GM12873 (cell line): ENCODE data around the gene TOB1.

Experiments used
- TF ChIP-seq, protein P1 (sequence below): IDR thresholded peaks from 2 replicates; pipeline ENCODE4 v1.5.1; 2012; ENCODE audit warnings: low read depth, mild to moderate bottlenecking, moderate library complexity, low read length, control low read depth; ENCODE audit not compliant: insufficient read depth; ENCODE audit errors: missing control alignments

Gene TOB1

GRCh38 chr17:50830352-50830751, 35.8 kb downstream of the TOB1 start:
- TF ChIP-seq, protein P1, sequence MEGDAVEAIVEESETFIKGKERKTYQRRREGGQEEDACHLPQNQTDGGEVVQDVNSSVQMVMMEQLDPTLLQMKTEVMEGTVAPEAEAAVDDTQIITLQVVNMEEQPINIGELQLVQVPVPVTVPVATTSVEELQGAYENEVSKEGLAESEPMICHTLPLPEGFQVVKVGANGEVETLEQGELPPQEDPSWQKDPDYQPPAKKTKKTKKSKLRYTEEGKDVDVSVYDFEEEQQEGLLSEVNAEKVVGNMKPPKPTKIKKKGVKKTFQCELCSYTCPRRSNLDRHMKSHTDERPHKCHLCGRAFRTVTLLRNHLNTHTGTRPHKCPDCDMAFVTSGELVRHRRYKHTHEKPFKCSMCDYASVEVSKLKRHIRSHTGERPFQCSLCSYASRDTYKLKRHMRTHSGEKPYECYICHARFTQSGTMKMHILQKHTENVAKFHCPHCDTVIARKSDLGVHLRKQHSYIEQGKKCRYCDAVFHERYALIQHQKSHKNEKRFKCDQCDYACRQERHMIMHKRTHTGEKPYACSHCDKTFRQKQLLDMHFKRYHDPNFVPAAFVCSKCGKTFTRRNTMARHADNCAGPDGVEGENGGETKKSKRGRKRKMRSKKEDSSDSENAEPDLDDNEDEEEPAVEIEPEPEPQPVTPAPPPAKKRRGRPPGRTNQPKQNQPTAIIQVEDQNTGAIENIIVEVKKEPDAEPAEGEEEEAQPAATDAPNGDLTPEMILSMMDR = no peak

DNA sequence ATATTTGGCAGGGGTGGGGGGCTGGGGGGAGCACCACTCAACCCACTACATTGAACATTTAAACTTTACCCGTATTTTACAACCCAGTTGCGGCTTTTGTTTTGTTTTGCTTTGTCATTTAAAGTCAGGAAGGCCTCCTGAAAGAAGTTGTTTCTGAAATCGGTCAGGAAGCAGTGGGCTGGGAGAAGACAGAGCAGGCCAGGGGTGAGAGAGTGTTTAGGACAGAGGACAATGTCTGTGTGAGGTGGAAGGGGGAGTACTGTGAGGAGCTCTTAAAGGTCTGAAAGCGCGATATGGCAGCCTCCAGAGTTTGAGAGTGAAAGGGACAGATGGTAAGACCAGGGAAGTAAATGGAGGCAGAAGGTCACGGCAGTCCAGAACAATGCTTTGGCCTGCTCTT, 36.8 kb downstream of the TOB1 start:
- TF ChIP-seq, protein P1 = no peak

DNA sequence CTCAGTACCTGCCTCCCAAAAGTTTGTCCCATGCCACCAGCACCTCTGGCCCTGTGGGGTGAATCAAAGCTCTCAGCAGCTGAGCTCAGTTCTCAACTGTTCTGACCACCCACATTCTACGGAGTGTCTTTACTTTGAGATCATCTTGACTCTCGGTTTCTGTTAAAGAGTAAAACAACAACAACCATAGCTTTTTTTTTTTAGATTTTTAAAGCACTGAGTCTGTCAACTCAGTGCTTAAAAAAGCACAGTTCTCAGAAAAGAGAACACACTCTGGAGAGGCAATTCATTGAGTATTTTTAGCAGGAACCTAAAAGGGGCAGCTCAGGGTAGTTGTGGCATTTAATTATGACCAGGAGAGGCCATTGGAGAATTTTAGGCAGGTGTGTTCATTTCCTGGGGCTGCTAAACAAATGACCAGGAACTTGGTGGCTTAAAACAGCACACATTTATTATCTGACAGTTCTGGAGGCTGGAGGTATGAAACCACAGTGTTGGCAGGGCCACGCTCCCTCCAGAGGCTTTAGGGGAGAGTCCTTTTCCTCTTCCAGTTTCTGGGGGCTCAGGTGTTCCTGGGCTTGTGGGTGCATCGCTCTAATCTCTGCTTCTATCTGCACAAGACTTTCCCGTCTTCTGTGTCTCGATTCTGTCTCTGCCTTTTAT, 37.5 kb downstream of the TOB1 start:
- TF ChIP-seq, protein P1 = no peak

GRCh38 chr17:50825188-50825587, 41.0 kb downstream of the TOB1 start:
- TF ChIP-seq, protein P1 = no peak

- TF ChIP-seq, protein P1 = no peak
Measured at GRCh38 chr17:50824429-50824828, 41.7 kb downstream of the TOB1 start.

- TF ChIP-seq, protein P1 = no peak
Measured at GRCh38 chr17:50822550-50822949, 43.6 kb downstream of the TOB1 start.

- TF ChIP-seq, protein P1 = no peak
Measured at GRCh38 chr17:50820651-50821050, 45.5 kb downstream of the TOB1 start.
